Sciatic nerve (tissue), 2 donors: ENCODE data around the gene CTTN. TPM values are rescaled to one million over a fixed set of nuclear protein-coding genes. Genes with fewer than 3 reads are reported as not detected.

Experiments
- ATAC-seq: fragments of 200-7000 bp; cut with Tn5 transposase; one replicate; pipeline ENCODE4 v1.9.1; 2020; ENCODE audit warnings: mild to moderate bottlenecking, moderate library complexity
- DNase-seq: peaks from one replicate; pipeline ENCODE4 v3.0.0-alpha.2; 2020; ENCODE audit warnings: low spot score
- intact Hi-C: fragments of 100-400 bp; cut with DNase I; formaldehyde crosslinking; loops from one replicate; pipeline ENCODE4 v1.14.2; 2022
- total RNA-seq: library from RNA; stranded (reverse); fragmentation: NEBNext Ultra II Directional; extraction: Animal tissue kit (Norgen Biotek cat#: 25700); gene quantifications from one replicate; pipeline ENCODE4 v1.2.1, GENCODE V29; 2021
- donor health status: DM: no; HTN: no; CAD: no.
- donor health status: DM: no; HTN: no; CAD: no.

Gene CTTN
- total RNA-seq, 1 donor from 2014 or later: 264 TPM

DNA sequence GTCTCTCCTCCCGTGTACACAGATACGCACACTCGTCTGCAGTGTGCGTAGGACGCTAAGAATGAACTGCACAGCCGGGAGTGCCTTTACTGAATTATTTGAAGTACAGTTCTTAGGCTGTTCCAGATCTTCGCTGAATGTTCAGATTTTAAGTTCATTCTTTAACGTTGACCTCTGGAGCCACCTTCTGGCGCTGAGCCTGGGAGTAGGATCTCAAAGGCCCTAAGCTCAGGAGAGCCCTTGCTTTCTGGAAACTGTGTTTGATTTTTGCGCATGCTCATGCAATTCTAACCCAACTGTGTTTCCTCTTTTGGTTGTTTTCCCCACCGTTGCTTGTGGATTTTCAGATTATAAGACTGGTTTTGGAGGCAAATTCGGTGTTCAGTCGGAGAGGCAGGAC, 22.8 kb downstream of the CTTN start:
- ATAC-seq: peak; percentile 52
- intact Hi-C loops: no loop called here
- no peak for DNase-seq

DNA sequence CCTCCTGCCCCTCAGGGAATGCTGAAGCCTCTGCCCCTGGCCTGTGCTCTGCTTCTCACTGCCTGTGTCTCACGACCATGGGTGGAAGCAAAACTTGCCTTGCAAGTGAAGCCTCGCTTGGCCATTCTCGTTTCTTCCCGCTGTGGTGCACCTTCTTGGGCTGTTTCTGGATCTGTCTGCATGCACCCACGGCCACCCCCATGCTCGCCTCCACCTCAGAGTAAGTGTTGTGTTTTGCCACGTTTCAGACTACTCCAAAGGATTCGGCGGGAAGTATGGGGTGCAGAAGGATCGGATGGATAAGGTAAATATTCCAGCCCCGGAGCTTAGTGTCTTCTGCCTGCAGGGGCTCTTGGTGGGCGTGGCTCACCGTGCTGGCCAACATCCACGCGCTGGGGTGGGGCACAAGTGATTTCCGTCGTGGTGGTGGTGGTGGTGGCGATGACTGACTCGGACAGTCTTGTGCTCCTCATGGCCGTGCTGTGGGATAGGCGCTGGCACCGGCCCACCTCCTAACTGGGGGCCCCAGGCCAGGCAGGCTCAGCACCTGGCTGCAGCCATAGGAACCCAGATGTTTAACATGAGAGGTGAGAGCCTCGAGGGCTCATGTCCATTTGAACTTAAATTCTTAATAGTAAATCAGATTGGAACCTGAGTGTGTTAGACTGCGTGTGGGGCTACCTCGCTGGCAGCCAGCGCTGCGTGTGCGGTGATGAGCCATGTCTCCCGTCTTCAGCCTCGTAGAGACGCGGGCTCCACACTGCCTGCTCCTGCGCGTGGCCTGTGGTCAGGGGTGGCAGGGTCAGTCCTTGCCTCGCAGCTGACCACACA, 24.6 kb downstream of the CTTN start:
- DNase-seq: no peak
- intact Hi-C loops: no loop called here
- ATAC-seq: no peak

DNA sequence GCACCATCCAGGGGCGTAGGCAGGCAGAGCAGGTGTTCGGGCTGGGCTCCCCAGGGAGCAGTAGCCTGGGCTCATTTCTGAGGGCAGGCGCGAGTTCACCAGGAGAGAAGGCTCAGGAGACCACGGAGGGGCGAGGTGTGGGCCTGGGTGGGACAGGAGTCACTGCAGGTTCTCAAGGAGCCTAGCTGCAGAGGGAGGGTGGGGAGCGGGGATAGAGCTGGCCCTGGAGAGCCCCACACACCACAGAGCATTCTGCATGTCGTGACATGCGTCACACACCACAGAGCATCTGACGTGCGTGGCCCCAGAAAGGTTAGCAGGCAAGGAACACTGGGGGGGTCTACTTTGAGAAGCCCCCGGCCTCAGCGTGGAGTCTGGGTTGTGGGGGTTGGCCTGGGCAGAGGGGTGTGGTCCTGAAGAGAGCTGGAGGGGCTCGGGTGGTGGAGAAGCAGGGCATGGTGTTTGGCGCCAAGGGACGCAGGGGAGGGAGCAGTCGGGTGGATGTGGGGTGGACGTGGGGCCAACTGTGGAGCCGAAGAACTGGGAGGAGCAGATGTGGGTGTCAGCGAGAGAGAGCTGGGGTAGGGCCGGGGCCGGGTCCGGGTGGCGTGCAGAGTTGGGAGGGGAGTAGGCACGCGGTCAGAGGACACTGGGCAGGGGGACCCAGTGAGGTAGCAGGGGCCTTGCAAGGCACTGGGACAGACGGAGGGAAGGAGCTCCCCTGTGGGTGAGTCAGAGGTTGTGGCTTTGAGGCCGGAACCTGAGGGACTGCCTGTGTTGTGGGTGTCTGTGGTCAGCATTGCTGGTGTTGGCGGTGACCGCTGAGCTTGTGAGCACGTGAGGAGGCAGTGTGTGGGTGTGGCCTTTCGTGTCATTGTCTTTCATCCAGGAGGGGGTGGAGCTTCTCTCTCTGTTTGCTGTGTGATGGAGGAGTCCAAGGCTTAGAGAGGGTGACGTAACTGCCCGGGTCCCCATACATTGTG, 25.5 kb downstream of the CTTN start:
- intact Hi-C loops: no loop called here
- ATAC-seq (peak; percentile 21), DNase-seq (no peak)

DNA sequence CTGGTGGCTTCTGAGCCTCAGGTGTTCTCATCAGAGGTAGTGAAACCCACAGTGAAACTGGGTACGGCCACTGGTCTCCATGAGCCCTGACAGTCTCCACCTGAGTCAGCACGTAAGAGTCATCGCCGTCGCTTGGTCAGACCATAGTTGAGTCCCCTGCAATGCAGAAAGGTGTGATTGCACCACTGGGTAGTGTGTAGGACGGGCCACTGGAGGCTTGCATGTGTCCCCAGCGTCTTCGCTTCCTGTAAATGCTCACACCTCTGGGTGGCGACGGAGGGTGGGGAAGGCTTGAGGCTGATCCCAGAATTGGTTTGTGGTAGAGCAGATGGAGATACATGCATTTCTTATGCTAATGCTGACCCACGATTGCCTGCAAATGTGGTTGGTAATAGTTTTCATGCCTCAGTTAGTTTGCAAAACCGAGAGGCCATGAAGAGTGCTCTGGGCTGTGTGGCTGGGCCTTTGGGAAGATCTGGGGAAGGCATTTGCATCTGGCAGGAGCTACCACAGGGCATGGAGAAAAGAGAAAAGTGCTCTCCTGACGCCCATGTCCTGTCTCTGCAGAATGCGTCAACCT, 26.5 kb downstream of the CTTN start:
- DNase-seq: no peak
- intact Hi-C loops: no loop called here
- no peak for ATAC-seq

DNA sequence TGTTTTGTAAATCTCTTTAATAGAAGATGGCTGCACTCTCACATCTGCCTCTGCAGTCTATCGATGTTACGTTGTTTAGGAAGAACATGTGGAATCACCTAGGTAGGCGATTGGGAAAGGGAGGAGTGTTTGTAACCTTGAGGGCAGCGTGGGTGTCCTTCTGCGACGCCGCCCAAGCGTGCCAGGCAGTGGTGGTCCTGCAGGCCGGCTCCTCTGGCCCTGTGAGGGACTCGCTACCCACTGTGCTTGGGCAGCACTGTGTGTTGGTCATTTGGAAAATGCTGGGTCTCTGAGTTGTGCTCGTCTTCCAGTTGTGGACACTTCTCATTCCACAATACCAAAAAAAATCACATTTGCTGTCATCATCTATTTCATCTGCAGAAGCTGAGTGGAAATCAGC, 29.1 kb downstream of the CTTN start:
- ATAC-seq: peak; percentile 4
- DNase-seq: no peak
- intact Hi-C loops: no loop called here

DNA sequence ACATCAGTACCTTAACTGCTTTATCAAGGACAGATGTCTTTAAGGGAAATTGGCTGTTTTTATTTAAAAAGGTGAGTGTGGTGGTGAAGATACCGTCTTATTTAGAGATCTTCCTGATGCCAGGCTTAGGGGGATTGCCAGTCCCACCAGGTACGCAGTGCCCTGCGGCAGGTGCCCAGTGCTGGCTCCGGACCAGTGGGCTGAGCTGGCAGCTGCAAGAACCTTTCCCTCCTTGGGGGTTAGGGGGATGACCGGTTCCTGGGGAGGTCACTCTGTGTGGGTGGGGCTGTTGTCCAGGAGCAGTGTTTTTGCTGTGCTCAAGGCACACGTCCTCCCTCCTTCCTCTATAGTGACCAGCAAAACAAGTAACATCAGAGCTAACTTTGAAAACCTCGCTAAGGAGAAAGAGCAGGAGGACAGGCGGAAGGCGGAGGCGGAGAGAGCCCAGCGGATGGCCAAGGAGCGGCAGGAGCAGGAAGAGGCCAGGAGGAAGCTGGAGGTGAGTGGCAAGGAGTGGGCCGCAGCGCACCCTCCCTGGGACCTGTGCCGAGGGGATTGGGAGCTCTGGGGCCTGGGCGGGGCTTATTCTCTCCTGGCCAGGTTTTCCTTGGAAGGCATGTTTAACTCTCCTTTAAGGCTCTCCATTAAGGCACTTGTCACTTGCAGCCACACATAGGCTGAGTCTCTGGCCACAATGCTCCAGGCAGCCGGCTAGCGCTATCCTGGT, 30.5 kb downstream of the CTTN start:
- DNase-seq (no peak), ATAC-seq (no peak)
- intact Hi-C loops: no loop called here

DNA sequence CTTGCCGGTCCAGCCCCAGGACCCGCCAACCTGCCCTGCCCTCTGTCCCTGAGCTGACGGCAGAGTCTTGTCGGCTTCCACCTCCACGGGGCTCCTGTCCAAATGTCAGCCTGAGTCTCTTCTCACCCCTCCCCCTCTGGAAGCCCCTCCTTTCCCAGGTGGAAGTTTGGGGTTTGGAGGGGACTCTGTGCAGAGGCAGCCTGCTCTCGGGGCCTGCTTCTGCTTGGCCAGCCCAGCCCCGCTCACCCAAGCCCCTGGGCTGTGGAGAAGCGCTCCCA, 31.0 kb downstream of the CTTN start:
- no peak for ATAC-seq
- DNase-seq: no peak
- intact Hi-C loops: no loop called here

DNA sequence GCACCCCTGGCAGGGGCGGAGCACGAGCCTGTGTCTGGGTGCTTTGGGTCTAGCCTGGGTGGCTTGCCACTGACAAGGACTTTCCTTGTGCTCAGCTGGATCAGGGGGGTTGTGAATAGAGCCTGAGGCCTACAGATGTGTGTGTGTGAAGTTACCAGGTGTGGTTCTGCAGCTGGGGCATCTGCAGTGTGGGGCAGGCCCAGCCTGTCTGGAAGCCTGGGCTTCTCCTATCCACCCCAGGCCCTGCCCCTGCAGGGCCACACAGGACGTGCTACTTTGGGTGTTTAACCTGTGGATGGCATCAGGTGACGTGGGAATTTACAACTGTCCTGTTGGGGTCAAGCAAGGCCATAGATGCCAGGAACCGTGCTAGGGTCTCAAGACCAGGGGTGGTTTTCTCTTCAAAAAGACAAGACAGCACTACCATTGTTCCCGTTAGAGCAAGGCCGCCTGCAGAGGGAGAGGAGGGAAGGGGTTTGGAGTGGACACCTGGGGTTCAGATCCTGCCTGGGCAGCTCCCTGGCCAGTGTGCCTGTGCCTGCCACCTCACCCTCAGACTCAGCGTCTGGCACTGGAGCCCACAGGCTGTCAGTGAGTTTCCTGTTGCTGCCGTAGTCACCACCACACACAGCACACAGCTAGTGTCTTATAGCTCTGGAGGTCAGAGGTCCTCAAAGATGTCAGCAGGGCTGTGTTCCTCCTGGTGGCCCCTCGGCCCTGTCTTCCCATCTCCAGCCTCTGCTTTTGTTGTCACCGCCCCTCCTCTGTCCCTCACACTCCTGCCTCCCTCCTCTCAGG, 31.6 kb downstream of the CTTN start:
- ATAC-seq (no peak), DNase-seq (no peak)
- intact Hi-C loops: no loop called here

DNA sequence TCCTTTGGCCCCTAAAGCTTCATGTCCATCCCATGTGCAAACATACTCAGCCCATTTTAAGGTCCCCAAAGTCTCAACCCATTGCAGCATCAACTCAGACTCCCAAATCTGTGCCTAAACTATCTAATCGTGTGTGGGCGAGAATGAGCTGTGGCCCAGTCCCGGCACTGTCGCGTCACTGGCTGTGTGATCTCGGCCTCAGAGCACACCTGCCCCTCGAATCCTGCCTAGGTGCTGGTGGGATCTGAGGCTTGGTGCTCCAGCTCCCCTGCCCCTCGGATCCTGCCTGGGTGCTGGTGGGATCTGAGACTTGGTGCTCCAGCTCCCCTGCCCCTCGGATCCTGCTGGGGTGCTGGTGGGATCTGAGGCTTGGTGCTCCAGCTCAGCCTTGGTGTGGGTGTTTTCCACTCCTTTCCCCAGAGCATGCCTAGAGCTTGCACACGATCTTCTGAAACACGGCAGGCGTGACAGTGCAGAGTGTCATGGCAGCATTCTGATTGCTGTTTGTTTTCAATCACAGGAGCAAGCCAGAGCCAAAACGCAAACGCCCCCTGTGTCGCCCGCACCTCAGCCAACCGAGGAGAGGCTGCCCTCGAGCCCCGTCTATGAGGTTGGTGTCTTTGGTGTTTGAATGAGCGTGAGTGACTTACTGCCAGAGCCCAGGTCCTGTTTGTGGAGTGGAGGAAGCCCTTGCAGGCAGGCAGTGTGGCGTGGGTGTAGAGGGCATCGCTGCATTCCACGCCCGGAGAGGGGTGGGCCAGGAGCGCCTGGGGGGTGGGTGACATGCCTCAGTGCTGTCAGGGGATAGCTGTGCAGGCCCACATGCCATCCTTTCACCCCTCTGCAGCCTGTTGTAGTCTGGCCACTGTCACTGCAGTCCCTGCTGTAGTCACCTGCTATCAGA, 32.6 kb downstream of the CTTN start:
- no peak for ATAC-seq
- intact Hi-C loops: no loop called here
- DNase-seq: no peak

DNA sequence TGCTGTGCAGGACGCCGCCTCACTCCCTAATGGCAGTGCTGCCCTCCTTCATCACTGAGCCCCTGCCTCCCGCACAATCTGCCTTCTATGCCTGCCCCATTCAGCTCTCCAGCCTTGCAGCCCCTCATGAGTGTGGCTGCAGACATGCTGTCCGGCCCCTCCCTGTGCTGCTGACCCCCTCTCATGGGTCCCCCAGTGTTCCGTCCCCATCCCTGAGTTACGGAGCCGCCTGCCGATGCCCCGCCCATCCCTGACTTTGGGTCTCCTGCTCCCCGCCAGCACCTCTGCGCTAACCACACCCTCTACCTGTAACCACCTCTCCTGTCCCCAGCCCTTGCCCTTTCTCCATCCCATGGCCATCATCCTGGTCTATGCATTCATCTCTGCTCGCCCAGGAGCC, 33.3 kb downstream of the CTTN start:
- DNase-seq (no peak), ATAC-seq (no peak)
- intact Hi-C loops: no loop called here

DNA sequence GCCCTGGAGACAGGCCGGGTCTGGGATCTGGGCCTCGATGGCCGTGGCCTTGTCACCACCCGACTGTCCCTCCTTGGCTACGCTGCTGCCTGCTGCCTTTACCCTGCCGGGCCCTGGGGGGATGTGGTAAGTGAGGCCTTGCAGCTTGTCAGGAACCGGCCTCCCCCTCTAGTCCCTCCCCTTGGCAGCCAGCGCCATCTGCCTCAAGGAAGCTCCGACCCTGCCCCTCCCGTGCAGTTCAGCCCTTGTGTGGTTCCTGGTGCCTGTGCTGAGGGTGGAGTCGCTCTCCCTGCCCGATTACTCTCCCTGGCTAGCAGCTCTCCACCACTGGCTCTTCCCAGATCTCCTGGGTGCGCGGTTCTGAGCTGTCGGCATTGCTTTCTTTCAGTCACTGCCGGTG, 33.7 kb downstream of the CTTN start:
- ATAC-seq: no peak
- DNase-seq: no peak

DNA sequence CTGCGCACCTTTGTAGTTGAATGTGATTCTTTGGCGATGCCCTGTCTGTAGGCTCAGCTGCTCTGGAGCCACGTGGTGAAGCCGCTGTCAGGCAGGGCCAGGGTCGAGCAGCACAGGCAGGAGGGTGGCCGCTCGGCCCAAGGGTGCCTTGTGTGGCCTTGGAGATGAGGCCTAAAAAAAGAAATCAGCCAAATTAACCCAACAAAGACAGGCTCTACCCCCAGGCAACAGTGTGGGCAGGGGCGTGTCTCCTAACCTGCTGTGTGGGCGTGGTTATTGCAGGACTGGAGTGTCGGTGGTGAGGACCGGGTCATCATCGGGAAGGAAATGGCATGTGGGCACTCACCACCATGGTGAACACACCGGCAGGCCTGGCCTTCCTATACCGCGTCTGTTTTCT, 34.3 kb downstream of the CTTN start:
- intact Hi-C loops: no loop called here

More for the DNA sequence above, 33.7 kb downstream of the CTTN start:
- intact Hi-C loops: no loop called here

DNA sequence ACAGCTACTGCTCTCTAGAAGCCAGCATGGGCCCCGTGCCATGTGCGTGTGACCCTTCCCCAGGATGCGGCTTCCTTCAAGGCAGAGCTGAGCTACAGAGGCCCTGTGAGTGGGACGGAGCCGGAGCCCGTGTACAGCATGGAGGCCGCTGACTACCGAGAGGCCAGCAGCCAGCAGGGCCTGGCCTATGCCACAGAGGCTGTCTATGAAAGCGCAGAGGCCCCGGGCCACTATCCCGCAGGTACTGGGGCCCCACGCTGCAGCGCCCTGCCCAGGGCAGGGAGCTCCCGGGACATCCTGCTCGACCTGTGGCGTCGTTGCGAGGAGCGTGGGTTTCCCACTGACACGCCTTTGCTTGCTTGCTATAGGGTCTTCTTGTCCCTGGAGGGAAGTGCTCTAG, 34.7 kb downstream of the CTTN start:
- intact Hi-C loops: no loop called here
- ATAC-seq (no peak), DNase-seq (no peak)

More for the DNA sequence above, 34.3 kb downstream of the CTTN start:
- DNase-seq: no peak
- no peak for ATAC-seq

DNA sequence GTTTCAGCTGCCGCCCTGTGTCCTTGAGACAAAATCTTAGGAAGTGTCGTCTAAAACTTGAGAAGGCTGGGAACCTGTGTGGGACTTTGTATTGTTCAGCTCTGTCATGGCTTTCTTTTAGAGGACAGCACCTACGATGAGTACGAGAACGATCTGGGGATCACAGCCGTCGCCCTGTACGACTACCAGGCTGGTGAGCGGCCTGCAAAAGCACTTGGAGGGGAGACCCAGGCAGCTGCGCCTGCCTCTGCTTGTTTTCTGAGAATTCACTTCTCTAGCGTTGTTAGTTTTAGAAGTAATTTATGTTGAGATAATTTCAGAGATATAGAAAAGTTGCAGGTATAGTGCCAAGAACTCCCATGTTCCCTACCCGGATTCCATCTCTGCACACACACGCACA, 35.2 kb downstream of the CTTN start:
- DNase-seq (no peak), ATAC-seq (no peak)
- intact Hi-C loops: no loop called here

DNA sequence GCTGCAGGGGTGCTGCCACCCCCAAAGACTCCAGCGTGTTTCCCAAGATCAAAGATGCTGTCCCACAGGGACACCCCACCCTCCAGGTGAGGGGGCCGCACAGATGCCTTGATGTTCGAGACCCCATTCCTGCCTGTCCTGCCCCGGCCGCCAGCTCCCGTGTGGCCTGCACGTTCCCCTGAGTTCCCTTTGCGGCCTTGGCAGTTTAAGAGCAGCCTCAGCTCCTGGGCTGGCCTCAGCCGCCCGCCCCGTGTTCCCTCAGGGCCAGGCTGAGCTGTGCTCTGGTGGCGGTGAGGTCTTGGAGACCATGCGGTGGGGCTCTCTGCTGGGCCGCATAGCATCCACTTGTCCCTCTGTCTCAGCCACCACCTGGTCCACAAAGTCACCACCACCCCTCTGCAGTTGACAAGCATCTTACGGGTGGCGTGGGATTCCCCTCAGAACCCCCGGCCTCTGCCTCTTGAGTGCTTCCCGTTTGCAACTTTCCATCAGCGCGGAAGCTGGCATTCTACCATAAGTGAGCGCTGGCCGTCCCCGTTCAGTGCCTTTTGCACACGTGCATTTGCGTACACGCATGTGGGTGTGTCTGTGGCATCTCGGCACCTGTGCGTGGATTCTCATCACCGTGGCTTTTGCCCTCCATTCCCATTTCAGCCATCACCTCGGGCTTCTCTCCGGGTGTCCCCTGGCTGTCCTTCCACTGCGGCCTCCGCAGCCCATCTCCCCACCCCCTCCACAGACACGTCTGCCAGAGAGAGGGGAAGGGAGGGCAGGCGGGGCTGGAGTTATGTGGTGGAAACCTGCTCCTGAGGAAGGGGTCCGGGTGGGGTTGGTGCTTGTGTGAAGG, 35.9 kb downstream of the CTTN start:
- DNase-seq: no peak
- intact Hi-C loops: no loop called here
- no peak for ATAC-seq

DNA sequence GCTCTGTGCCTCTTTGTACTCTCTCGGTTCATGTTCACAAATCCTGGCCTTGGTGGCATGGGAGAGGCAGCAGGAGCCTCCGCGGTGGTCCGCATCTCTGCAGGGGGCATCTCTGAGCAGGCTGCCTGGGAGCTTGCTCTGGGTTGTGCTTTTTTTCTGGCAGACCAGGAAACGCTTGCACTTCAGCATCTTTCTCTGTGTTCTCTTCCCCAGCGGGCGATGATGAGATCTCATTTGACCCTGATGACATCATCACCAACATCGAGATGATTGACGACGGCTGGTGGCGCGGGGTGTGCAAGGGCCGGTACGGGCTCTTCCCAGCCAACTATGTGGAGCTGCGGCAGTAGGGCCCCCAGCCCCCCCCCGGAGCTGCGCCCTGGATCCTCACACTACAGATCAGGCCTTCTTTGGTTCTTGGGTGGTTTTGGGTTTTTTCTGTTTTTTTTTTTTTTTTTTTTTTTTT, 36.5 kb downstream of the CTTN start:
- DNase-seq (no peak), ATAC-seq (no peak)
- intact Hi-C loops: no loop called here

DNA sequence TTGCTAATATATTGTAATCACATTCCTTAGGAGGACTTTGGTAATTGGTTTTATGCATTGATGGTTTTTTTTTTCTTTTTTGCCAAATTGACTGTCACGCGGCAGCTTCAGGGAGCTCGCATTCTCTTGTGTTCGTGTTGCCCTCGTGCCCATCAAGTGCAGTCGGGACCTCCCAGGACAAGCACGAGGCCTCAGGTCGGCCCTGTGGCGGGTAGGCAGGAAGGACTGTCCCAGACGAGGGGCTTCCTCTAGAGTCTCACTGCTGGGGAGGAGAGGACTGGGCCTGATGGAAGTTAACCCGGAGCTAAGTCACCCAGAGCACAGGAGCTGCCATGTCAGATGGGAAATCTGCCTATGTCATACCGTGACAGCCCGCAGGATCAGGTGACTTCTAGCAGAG, 37.0 kb downstream of the CTTN start:
- DNase-seq: no peak
- ATAC-seq: no peak
- intact Hi-C loops: no loop called here
